GM18870 (cell line): ENCODE data around the gene MSH4.
A peak's percentile ranks its signal among the peaks of the same experiment; 100 is the strongest.
"Not testable (repeated sequence)": the region's sequence is repeated elsewhere in the genome, so short reads cannot be mapped to it uniquely, and the experiment has no call there.

Experiments
- ATAC-seq: cut with Tn5 transposase; IDR thresholded peaks from one replicate; pipeline ENCODE4 v1.9.1; 2021; ENCODE audit warnings: moderate library complexity; ENCODE audit not compliant: unreplicated experiment

MSH4 gene

DNA sequence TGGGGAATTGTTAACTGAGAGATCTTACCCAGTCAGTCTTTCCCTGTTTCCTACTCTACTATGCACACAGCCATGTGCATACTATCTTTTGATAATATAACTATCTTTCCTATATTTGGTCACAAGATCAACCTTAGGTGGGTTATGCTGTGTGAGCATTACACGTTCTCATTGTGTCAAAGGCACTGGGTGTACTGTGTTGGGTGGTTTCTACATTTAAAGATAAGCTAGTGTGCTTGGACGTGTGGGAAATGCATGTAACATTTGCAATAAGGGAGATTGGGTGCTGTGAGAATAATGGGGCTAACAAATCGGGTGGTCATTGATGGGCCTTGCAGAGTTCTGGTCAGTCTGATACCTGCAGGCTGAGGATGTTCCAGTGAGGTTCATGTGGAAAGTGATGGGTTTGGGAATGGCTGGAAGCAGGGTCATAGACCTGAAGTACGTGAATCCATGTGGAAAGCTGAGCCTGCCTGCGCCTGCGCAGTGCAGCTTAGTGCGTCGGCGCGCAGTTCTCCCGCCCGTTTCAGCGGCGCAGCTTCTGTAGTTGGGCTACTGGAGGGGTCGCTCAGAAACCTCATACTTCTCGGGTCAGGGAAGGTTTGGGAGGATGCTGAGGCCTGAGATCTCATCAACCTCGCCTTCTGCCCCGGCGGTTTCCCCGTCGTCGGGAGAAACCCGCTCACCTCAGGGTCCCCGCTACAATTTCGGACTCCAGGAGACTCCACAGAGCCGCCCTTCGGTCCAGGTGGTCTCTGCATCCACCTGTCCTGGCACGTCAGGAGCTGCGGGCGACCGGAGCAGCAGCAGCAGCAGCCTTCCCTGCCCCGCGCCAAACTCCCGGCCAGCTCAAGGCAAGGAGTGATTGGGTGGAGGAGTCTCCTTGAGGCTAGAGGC lies at the start of gene MSH4:
TSS of gene MSH4 (plus strand) at position 507 of the 897 bp plus-strand sequence. CDS start at position 611, 104 bp downstream.
- ATAC-seq, result no peak

DNA sequence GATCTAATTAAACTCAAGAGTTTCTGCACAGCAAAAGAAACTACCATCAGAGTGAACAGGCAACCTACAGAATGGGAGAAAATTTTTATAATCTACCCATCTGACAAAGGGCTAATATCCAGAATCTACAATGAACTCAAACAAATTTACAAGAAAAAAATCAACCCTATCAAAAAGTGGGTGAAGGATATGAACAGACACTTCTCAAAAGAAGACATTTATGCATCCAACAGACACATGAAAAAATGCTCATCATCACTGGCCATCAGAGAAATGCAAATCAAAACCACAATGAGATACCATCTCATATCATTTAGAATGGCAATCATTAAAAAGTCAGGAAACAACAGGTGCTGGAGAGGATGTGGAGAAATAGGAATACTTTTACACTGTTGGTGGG lies 39.5 kb upstream of the MSH4 start:
- not testable (repeated sequence) for ATAC-seq

DNA sequence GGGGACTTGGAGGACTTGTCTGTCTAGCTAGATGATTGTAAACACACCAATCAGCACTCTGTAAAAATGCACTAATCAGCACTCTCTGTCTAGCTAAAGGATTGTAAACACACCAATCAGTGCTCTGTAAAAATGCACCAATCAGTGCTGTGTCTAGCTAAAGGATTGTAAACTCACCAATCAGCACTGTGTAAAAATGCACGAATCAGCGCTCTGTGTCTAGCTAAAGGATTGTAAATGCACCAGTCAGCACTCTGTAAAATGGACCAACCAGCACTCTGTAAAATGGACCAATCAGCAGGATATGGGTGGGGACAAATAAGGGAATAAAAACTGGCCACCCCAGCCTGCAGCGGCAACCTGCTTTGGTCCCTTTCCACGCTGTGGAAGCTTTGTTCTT lies 38.1 kb upstream of the MSH4 start:
- not testable (repeated sequence) for ATAC-seq

- ATAC-seq, result no peak
These were observed 32.5 kb upstream of the MSH4 start for GRCh38 chr1:75764057-75764655.

DNA sequence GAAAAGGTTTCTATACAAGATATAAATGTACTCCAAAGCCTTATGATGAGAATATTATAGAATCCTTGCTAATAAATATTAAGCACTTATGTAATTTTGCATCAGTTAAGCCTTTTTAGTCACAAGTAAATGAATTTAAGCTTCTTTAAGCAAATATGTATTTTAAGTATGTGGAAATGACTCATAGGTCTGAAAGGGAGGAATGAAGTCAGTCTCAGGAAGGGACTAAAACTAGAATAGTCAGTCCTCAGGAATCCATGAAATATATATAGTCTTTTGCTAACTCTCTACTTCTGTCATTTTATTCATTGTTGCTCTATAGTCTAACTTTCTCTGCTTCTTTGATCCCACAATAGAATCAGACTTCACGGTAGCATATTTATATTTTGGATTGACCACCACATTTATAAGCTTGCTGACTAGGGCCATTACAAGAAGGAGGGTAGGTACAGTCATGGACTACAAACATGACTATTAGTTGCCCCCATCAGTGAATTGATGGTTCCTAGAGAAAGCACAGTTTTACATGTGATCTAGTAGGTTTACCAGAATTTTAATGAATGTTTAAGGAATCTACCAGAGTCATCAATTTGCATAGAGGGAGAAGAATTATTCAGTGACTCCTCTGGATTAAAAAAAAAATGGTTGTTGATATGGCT lies 30.9 kb upstream of the MSH4 start:
- no peak for ATAC-seq

DNA sequence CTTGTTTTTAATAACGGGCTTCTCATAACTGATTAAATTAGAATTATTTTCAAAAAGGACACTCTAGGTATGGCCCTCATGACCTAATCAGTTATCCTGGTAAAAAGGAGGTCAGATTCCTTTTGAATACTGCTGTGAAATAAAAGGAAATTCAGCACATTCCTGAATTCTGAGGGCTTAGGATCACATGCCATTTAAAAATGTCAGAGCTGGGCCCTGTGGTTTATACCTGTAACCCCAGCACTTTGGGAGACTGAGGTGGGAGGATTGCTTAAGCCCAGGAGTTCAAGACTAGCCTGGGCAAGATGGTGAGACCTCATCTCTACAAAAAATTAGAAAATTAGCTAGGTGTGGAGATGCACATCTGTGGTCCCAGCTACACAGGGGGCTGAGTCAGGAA lies 28.7 kb upstream of the MSH4 start:
- no peak for ATAC-seq

- ATAC-seq, result no peak
These were observed 25.9 kb upstream of the MSH4 start for GRCh38 chr1:75770761-75771160.

DNA sequence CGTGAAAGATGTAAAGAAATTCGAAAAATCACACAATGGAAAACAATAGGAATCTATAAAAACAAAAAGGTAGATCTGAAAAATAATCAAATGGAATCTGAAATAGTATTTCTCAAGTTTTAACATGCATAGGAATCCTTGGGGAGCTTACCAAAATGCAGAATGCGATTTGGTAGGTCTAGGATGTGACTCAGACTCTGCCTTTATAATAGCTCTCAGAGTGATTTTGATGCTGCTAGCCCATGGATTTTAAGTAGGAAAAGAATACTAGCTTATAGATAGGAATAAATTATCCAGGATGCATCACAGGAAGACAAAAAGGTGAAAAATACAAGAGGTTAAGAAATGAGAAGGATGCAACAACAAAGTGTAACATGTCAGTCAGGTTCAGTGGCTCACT lies 24.7 kb upstream of the MSH4 start:
- no peak for ATAC-seq

- ATAC-seq, result not testable (repeated sequence)
These were observed 18.9 kb upstream of the MSH4 start for GRCh38 chr1:75777812-75778211.

DNA sequence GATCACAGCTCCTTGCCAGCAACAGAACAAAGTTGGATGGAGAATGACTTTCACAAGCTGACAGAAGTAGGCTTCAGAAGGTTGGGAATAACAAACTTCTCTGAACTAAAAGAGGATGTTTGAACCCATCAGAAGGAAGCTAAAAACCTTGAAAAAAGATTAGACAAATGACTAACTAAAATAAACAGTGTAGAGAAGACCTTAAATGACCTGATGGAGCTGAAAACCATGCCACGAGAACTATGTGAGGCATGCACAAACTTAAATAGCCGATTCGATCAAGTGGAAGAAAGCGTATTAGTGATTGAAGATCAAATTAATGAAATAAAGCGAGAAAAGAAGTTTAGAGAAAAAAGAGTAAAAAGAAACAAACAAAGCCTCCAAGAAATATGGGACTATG lies 18.0 kb upstream of the MSH4 start:
- not testable (repeated sequence) for ATAC-seq

DNA sequence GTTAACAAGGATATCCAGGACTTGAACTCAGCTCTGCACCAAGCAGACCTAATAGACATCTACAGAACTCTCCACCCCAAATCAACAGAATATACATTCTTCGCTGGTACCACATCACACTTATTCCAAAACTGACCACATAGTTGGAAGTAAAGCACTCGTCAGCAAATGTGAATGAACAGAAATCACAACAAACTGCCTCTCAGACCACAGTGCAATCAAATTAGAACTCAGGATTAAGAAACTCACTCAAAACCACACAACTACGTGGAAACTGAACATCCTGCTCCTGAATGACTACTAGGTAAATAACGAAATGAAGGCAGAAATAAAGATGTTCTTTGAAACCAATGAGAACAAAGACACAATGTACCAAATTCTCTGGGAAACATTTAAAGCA lies 16.5 kb upstream of the MSH4 start:
- ATAC-seq, result not testable (repeated sequence)

DNA sequence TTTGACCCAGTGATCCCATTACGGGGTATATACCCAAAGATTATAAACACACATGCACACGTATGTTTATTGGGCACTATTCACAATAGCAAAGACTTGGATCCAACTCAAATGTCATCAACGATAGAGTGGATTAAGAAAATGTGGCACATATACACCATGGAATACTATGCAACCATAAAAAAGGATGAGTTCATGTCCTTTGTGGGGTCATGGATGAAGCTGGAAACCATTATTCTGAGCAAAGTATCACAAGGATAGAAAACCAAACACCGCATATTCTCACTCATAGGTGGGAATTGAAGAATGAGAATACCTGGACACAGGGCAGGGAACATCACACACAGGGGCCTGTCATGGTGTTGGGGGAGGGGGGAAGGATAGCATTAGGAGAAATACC lies 12.8 kb upstream of the MSH4 start:
- not testable (repeated sequence) for ATAC-seq

DNA sequence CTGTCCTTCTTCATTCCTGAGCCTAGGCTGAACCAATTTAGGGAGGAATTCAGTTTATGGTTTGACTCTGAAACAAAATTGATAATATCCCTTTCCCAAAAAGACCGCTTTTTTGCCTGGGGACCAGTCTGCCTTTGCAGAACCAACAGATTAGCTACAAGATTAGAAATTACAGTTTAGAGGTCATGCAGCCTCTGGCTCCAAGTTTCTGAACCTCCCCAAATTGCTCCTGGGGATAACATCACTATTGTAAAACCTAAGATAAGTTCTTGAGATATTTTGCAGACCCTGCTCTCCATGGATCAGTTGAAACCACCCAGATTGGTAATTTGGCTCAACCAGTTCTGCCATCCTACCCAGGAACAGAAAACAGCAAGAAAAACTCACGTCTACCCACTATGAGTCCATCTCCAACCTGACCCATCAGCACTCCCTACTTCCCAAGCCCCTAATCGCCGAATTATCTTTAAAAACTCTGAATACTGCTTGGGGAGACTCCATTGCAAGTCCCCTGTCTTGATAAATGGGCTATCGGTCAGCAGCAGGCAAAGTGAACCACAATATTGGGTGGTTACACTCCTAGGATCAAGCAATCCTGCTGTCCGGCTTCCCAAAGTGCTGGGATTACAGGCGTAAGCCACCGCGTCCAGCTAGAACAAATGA lies 11.2 kb upstream of the MSH4 start:
- ATAC-seq, result peak; percentile 12

DNA sequence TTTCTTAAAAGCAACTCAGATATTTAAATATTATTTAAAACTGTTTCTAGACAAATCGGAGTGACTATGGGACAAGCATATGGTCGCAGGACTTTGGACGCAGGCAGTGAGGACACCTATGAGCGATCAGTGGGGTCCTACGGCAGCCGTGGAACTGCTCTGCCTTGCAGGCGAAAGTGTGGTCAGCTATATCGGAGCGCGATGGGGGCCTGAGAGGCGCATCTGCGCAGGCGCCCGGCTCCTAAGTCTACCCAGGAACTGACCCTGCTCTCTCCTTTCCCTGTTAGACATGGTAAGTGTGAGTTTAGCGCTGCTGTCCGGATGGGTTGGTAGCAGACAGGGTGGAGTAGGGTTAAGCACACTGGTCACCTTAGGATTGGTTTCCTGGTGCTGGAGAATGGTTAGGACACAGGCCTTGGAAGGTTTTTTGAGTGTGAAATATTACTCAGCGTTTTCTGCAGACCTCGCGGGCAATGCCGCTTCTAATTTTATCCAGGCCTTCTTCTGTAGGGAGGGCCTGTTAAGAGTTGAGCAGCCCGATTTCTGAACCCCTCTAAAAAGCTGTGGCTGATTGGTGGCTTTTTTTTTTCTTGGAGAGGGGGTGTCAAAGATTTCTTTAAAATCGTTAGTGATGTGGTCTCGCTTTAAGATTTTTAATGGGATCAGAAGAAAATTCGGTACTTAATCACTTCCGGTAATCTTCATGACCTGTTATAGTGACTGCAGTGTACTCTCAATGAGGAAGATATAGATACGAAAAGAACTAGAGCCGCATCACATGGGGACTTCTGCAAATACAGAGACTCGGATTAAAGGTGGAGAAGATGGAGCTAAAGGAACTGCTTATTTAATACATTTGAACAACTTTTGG lies 10.5 kb upstream of the MSH4 start, which contains the start of gene RABGGTB:
TSS of gene RABGGTB (plus strand) at position 274 of the 871 bp plus-strand sequence. CDS start at position 290, 16 bp downstream.
- peak; percentile 75 for ATAC-seq

- no peak for ATAC-seq
These were observed 9.7 kb upstream of the MSH4 start for GRCh38 chr1:75786901-75787493.

DNA sequence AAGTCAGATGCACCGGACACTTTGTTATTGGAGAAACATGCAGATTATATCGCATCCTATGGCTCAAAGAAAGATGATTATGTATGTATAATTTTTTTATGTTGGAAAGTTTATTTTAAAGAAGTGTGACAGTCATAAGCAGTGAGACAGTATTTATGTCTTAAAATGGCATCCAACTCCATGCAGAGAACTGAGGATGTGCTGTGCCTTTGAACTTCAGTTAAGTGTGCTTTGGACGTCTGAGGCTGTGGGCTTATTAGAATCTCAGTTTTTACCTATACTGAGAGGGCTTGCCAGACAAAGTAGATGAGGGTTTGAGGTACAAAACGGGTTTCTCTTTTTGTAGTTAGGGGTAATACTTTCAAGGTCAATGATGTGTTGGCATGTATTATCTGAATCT lies 9.2 kb upstream of the MSH4 start:
- ATAC-seq, result no peak

- ATAC-seq, result no peak
These were observed 6.7 kb upstream of the MSH4 start for GRCh38 chr1:75789988-75790387.

DNA sequence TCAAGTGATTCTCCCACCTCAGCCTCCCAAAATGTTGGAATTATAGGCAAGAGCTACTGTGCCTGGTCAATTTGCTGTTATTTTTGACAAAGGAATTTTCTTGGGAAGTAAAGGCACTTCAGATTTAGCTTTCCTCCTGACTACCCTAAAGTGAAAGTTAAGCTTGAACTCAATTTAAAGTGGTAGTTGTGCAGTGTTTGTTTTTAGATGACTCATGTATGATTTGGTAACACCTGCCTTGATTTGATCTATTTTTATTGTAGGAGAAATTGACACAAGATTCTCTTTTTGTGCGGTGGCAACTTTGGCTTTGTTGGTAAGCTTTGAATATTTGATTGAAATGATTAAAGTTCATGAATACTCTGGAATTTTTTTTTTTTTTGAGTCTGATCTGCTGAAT lies 5.7 kb upstream of the MSH4 start:
- no peak for ATAC-seq

DNA sequence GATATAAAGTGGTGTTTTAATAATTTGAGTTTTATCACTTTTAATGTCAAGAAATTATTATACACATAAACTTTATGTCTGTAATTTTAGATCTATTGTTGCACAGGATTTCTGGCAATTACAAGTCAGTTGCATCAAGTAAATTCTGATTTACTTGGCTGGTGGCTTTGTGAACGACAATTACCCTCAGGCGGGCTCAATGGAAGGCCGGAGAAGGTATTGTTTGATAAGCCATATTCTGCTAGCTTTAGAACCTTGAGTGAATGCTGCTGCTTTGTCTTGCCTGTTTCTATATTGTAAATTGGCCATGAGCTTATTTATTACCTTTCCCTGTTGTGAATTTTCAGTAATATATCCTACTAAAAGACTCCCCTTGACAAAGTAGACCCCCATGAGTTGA lies 4.6 kb upstream of the MSH4 start:
- ATAC-seq, result no peak

GRCh38 chr1:75794382-75794781 lies 2.3 kb upstream of the MSH4 start:
- no peak for ATAC-seq
